GM19328 (cell line): ENCODE data around the gene HLA-DPA1.

Source experiments
- ATAC-seq: cut with Tn5 transposase; IDR thresholded peaks from one replicate; pipeline ENCODE4 v1.9.1; 2021; ENCODE audit warnings: mild to moderate bottlenecking, moderate library complexity; ENCODE audit not compliant: unreplicated experiment

The HLA-DPA1 gene

DNA sequence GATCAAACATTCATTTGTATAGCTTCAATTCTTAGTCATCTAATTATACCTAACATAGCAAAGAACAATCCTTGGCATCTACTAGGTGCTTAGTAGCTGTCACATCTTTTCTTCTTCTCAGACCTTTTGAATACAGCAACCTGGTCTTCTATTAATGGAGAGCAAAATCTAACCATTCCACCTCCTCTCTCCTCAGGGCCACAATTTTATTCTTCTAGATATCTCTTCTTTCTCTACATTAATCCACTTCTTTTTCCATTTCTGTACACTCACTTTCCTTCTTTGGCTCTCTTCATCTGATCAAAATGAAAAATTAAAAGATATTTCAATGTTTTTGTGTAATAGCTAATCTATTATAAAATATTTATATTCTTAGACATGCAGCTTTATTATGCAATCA is 55.0 kb downstream of the HLA-DPA1 start:
- ATAC-seq: no peak

DNA sequence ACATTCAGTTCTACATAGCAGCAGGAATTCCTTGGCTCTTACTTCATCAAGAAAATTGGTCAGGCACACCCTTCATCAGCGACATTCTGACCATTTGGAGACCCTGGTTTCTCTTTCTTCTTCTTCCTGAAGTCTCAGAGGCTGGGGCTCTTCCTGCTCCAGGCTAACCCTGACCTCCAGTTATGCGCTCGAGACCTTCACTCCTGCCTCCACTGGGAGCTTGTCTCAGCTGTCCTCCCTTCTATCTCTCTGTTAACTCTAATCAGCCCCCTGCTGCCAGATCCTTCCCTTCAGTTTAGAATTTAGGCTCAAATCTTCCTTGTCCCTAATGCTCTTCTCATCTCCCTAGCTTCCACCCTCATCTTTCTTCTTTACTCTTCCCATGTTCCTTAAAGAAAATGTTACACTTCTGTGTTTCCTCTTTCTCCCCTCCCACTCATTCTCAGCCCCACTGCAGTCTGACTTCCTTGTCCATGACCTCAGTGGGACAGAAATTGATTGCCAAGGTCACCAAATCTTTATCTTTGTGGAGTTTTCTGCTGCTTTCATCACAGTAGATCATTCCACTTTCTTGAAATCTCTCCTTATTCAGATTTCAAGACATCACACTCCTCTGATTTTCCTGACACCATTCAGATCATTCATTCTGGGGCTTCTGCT is 55.6 kb downstream of the HLA-DPA1 start:
- no peak for ATAC-seq

DNA sequence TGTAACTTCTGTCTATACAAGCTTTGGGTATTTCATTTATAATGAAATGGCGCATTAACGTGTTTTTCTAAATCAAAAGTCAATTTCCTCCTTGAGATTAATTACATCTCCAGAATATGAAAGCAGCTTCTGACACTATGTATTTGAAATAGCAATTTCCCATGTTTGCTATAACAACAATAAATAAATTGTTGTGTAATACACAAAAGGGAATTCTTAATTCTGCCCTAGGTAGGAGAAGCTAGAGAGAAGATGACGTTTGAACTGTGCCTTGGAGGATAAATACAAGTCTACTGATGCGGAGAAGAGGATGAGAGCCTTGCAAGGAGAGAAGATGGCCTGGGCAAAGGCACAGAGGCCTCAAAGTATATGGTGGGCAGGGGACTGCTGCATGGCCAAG is 56.4 kb downstream of the HLA-DPA1 start:
- ATAC-seq: no peak

DNA sequence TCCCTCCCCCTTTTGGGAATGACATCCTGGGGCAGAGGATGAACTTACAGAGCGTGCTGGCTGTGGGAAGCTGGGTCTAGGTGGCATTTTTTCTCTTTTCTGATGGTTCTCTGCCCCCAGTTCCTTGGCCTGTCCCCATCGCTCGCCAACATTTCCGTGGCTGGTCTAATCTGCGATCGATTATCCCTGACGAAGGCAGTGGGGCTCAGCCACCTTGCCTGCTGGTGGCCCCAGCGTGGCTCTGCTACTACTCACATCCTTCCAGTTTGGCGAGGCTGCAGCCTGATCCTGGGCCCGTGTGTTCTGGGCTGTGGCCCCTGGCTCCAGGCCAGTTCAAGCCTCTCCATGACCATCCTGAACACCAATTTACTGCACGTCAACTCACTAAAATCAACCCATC is 57.7 kb downstream of the HLA-DPA1 start:
- no peak for ATAC-seq

DNA sequence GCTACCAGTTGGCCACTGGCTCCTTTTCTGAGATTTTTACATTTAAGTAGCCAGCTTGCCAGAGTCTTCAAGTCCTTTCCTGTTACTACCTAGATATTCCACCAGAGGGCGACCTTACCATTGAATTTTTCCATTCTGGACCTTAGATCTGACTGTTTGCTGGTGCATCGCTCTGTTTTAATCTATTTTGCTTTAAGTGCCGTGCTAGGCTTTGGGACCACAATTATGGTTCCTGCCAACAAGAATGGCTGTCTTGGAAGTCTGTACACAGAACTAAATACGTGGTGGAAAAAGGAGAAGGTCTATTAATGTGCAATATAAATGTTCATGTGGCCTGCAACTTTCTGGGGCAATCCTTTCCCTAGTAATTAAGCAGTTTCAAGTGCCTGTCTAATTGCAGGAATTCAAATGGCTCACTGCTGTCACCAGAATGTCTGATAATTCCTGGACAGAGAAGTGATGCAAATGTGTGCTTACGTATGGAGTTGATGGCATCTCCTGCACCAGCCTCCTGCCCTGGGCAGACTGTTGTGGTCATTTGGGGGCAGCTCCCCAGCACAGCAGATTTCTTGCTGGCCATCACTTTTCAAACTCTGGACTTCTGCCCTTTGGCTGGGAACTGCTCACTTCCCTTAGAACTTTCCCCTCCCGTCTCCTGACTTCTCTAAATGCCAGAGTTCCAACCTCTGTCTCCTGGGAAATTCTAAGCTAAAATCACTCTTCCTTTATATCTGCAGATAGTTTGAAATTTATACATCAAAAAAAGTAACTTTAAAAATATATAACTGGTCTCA is 58.4 kb downstream of the HLA-DPA1 start:
- ATAC-seq: no peak
